Measurements from ENCODE around the gene AOC3. TPM values are rescaled to one million over a fixed set of nuclear protein-coding genes. Genes with fewer than 3 reads are reported as not detected.

The AOC3 gene
- total RNA-seq, 1 donor from 2014 or later, result 36.5 TPM

GRCh38 chr17:42843358-42843934 lies 7.6 kb upstream of the AOC3 start:
- peak; percentile 57 for TF ChIP-seq CTCF (IDR thresholded peaks at IDR 0.05; ENCODE audit: unreplicated experiment)
- Mint-ChIP-seq H3K9me3 (ENCODE audit: unreplicated experiment) (no peaks in the 10 kb centered on the region), H3K36me3 (ENCODE audit: low read depth, unreplicated experiment) (peaks cover 42% of the 10 kb centered on the region), H3K27me3 (ENCODE audit: unreplicated experiment) (no peaks in the 10 kb centered on the region), H3K4me3 (ENCODE audit: unreplicated experiment) (peak overlapping the region; percentile 21), H3K4me1 (ENCODE audit: unreplicated experiment) (no peaks in the 10 kb centered on the region), H3K27ac (ENCODE audit: unreplicated experiment) (no peak overlapping the region)
- DNase-seq (ENCODE audit: low spot score), result peak; percentile 48

DNA sequence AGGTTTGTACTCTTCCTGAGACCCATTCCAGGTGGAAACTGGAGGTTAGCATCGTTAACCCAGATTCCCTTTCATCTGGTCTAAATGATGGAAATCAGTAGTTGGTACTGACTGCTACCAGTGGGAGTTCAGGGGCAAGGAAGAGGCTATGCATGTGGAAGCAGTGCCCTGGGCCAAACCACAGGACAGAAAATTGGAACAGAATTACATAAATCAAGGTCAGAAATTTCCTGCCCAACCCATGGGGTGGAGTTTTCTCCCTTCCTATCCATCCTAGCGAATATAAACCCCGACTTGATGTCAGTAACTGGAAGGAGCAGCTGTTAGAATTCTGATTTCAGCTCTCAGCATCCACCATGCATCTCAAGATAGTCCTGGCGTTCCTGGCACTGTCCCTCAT lies 6.7 kb upstream of the AOC3 start, which contains the start of gene AOC2:
TSS of gene AOC2 (plus strand) at position 310 of the 400 bp plus-strand sequence. CDS start at position 357, 47 bp downstream.
- no peaks in the 10 kb centered on the region for H3K27me3 Mint-ChIP-seq (ENCODE audit: unreplicated experiment)
- H3K9me3 Mint-ChIP-seq (ENCODE audit: unreplicated experiment), result no peaks in the 10 kb centered on the region
- H3K4me3 Mint-ChIP-seq (ENCODE audit: unreplicated experiment), result peak within 1 kb of the TSS; percentile 21
- H3K4me1 Mint-ChIP-seq (ENCODE audit: unreplicated experiment), result no peaks in the 10 kb centered on the region
- DNase-seq (ENCODE audit: low spot score), result no peak
- no peak for TF ChIP-seq CTCF (IDR thresholded peaks at IDR 0.05; ENCODE audit: unreplicated experiment)
- no peak within 1 kb of the TSS for H3K27ac Mint-ChIP-seq (ENCODE audit: unreplicated experiment)
- peaks cover 33% of the 10 kb centered on the region for H3K36me3 Mint-ChIP-seq (ENCODE audit: low read depth, unreplicated experiment)

DNA sequence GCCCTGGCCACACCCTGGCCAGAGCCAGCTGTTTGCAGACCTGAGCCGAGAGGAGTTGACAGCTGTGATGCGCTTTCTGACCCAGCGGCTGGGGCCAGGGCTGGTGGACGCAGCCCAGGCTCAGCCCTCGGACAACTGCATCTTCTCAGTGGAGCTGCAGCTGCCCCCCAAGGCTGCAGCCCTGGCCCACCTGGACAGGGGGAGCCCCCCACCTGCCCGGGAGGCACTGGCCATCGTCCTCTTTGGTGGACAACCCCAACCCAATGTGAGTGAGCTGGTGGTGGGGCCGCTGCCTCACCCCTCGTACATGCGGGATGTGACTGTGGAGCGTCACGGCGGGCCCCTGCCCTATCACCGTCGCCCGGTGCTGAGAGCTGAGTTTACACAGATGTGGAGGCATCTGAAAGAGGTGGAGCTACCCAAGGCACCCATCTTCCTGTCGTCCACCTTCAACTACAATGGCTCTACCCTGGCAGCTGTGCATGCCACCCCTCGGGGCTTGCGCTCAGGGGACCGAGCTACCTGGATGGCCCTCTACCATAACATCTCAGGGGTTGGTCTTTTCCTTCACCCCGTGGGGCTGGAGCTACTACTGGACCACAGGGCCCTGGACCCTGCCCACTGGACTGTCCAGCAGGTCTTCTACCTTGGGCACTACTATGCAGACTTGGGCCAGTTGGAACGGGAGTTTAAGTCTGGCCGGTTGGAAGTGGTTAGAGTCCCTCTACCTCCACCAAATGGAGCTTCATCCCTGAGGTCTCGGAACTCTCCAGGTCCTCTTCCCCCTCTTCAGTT lies 6.0 kb upstream of the AOC3 start:
- Mint-ChIP-seq H3K36me3 (ENCODE audit: low read depth, unreplicated experiment) (peaks cover 30% of the 10 kb centered on the region), H3K9me3 (ENCODE audit: unreplicated experiment) (no peaks in the 10 kb centered on the region), H3K4me3 (ENCODE audit: unreplicated experiment) (no peak overlapping the region), H3K27ac (ENCODE audit: unreplicated experiment) (no peak overlapping the region), H3K27me3 (ENCODE audit: unreplicated experiment) (peaks cover under 1% of the 10 kb centered on the region), H3K4me1 (ENCODE audit: unreplicated experiment) (no peaks in the 10 kb centered on the region)
- DNase-seq (ENCODE audit: low spot score), result no peak
- no peak for TF ChIP-seq CTCF (IDR thresholded peaks at IDR 0.05; ENCODE audit: unreplicated experiment)

GRCh38 chr17:42845556-42845917 lies 5.5 kb upstream of the AOC3 start:
- H3K4me1 Mint-ChIP-seq (ENCODE audit: unreplicated experiment), result peaks cover 3% of the 10 kb centered on the region
- H3K4me3 Mint-ChIP-seq (ENCODE audit: unreplicated experiment), result no peak overlapping the region
- peaks cover 30% of the 10 kb centered on the region for H3K36me3 Mint-ChIP-seq (ENCODE audit: low read depth, unreplicated experiment)
- no peak overlapping the region for H3K27ac Mint-ChIP-seq (ENCODE audit: unreplicated experiment)
- no peak for TF ChIP-seq CTCF (IDR thresholded peaks at IDR 0.05; ENCODE audit: unreplicated experiment)
- H3K9me3 Mint-ChIP-seq (ENCODE audit: unreplicated experiment), result no peaks in the 10 kb centered on the region
- H3K27me3 Mint-ChIP-seq (ENCODE audit: unreplicated experiment), result peaks cover 4% of the 10 kb centered on the region
- no peak for DNase-seq (ENCODE audit: low spot score)
